ENCODE measurements around the gene KRTAP13-2. TPM values are rescaled to one million over a fixed set of nuclear protein-coding genes. Genes with fewer than 3 reads are reported as not detected.

Gene KRTAP13-2
- total RNA-seq, 1 experiment from 2014 or later = not detected

DNA sequence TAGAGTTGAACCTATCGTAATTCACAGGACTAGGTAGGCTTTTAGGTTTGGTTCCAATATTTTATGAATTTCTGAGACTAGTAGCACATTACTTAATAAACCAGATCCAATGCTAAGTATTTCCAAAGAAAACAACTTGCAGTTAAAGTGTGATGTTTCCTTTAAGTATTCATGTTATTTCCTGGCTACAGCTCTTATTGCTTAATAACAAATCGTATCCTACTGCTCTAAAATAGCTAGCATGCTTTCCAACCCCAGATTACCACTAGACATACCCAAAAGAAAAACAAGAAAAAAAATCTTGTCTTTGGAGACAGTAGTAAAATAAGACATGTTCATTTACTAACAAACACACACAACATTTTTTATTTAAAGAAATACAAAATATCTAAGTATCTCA is 35.5 kb downstream of the KRTAP13-2 start:
- H2AFZ ChIP-seq (ENCODE audit: low read length) = no peak overlapping the region
- no peak for TF ChIP-seq CTCF (conservative IDR thresholded peaks at IDR 0.05)
- no peak overlapping the region for H4K5ac ChIP-seq (ENCODE audit: insufficient read length, low read depth, low read length)
- H3T11ph ChIP-seq (ENCODE audit: low read length) = no peak overlapping the region
- no peak overlapping the region for H2BK20ac ChIP-seq (ENCODE audit: low read depth, low read length, poor library complexity, severe bottlenecking)
- no peaks in the 10 kb centered on the region for H3K23me2 ChIP-seq (ENCODE audit: insufficient read length, low read depth, low read length, poor library complexity, severe bottlenecking)
- no peak overlapping the region for H3K23ac ChIP-seq (ENCODE audit: insufficient read length, low read depth, low read length)
- no peak overlapping the region for H2BK5ac ChIP-seq (ENCODE audit: insufficient read length, low read length)
- H2BK120ac ChIP-seq (ENCODE audit: low read depth, low read length, poor library complexity, severe bottlenecking) = no peak overlapping the region
- H3K4me1 ChIP-seq (ENCODE audit: insufficient read depth, low read length) = no peaks in the 10 kb centered on the region
- H3K56ac ChIP-seq (ENCODE audit: insufficient read length, low read depth, low read length) = no peak overlapping the region
- H3K79me2 ChIP-seq (ENCODE audit: insufficient read depth, low read length) = no peaks in the 10 kb centered on the region; the same call in 1 of the 2 replicates
- Mint-ChIP-seq H3K4me1 (no peaks in the 10 kb centered on the region), H3K9me3 (no peaks in the 10 kb centered on the region), H3K27me3 (ENCODE audit: low read depth) (no peaks in the 10 kb centered on the region), H3K27ac (no peak overlapping the region), H3K36me3 (ENCODE audit: insufficient read depth in 1 of 3, low read depth in 3 of 3) (no peaks in the 10 kb centered on the region), H3K4me3 (no peak overlapping the region)
- no peak overlapping the region for H3K4me2 ChIP-seq (ENCODE audit: insufficient read depth, insufficient read length, low read length)
- H3K9me3 ChIP-seq (ENCODE audit: control insufficient read depth, low read depth, low read length) = no peaks in the 10 kb centered on the region
- H3K18ac ChIP-seq (ENCODE audit: insufficient read length, low read depth, low read length) = no peak overlapping the region
- H3K79me1 ChIP-seq (ENCODE audit: insufficient read depth, low read depth, low read length, poor library complexity, severe bottlenecking) = no peaks in the 10 kb centered on the region
- H2AK5ac ChIP-seq (ENCODE audit: insufficient read length, low read length) = no peak overlapping the region
- no peak overlapping the region for H3K4ac ChIP-seq (ENCODE audit: low read depth, low read length)
- H2BK15ac ChIP-seq (ENCODE audit: low read depth, low read length) = no peak overlapping the region
- no peak overlapping the region for H2BK12ac ChIP-seq (ENCODE audit: insufficient read length, low read depth, low read length)
- no peaks in the 10 kb centered on the region for H4K20me1 ChIP-seq (ENCODE audit: control insufficient read depth, insufficient read depth, insufficient read length)
- WGBS (ENCODE audit: extremely low coverage, insufficient read length, low lambda C conversion rate) = no CpG with 5 or more reads among the region's 2 CpGs
- H3K27ac ChIP-seq (ENCODE audit: insufficient read length, low read depth, low read length) = no peak overlapping the region
- H4K8ac ChIP-seq (replicated peaks; ENCODE audit: insufficient read length, low read depth, low read length) = no peak overlapping the region
- no peak overlapping the region for H4K91ac ChIP-seq (ENCODE audit: insufficient read length, low read depth, low read length)
- DNase-seq = no peak
- H3K27me3 ChIP-seq (ENCODE audit: insufficient read depth, low read length) = no peaks in the 10 kb centered on the region; the same call in 1 of the 2 replicates
- no peak overlapping the region for H3K9ac ChIP-seq (ENCODE audit: extremely low read depth, insufficient read length, low read length)
- H3K14ac ChIP-seq (ENCODE audit: insufficient read depth, low read length) = no peak overlapping the region
